ENCODE measurements around the gene MAPK7. TPM values are rescaled to one million over a fixed set of nuclear protein-coding genes. Genes with fewer than 3 reads are reported as not detected.

The MAPK7 gene
- total RNA-seq, 4 donors from 2014 or later: 11.4 to 24.3 (median 17.1) TPM

DNA sequence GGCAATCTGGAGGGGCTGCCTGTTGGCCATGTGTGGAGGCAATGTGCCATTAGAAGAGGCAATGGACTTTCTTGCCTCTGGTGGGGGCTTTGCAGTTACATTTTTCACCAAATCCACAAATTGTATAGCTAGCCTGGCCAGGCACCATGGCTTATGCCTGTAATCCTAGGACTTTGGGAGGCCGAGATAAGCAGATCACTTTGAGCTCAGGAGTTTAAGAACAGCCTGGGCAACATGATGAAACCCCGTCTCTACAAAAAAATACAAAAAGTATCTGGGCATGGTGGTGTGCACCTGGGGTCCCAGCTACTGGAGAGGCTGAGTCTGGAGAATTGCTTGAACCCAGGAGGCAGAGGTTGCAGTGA is 30.0 kb downstream of the MAPK7 start:
- TF ChIP-seq, protein P1, sequence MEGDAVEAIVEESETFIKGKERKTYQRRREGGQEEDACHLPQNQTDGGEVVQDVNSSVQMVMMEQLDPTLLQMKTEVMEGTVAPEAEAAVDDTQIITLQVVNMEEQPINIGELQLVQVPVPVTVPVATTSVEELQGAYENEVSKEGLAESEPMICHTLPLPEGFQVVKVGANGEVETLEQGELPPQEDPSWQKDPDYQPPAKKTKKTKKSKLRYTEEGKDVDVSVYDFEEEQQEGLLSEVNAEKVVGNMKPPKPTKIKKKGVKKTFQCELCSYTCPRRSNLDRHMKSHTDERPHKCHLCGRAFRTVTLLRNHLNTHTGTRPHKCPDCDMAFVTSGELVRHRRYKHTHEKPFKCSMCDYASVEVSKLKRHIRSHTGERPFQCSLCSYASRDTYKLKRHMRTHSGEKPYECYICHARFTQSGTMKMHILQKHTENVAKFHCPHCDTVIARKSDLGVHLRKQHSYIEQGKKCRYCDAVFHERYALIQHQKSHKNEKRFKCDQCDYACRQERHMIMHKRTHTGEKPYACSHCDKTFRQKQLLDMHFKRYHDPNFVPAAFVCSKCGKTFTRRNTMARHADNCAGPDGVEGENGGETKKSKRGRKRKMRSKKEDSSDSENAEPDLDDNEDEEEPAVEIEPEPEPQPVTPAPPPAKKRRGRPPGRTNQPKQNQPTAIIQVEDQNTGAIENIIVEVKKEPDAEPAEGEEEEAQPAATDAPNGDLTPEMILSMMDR (IDR thresholded peaks at IDR 0.05; ENCODE audit: low read depth): no peak

DNA sequence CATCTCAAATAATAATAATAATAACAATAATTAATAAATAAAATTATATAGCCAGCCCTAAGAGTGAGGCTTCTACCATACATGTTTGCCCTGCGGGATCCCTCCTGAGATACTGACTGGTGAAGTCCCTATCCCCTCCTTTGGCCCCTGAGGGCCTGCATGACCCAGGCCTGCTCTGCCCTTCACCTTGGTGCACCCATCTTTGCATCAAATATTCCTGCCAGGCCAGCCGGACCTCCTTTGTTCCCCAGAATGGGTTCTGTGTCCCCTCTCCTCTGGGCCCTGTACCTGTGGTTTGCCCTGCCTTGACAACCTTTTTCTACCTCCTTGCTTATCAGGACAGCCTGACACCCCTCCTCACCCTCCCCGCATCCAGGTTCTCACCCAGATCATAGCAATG is 30.8 kb downstream of the MAPK7 start:
- TF ChIP-seq, protein P1 (IDR thresholded peaks at IDR 0.05; ENCODE audit: low read depth): no peak

DNA sequence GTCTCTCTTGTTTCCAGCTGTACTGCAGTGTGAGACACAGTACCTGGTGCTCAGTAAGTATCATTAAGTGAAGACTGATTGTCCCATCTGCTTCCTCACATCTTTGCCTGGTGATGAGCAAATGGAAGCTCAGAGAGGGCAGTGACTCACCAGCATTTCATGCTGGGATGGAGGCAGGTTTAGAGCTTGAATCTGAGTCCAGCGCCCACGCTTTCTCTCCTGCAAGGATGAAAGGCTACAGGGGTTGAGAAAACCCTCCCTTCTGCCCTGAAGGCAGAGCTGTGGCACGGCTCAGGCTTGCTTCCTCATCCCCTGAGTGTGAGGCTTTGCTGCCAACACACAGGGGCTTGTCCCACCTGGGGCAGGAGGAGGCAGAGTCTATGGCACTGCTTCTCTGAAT is 31.2 kb downstream of the MAPK7 start:
- TF ChIP-seq, protein P1 (IDR thresholded peaks at IDR 0.05; ENCODE audit: low read depth): no peak

DNA sequence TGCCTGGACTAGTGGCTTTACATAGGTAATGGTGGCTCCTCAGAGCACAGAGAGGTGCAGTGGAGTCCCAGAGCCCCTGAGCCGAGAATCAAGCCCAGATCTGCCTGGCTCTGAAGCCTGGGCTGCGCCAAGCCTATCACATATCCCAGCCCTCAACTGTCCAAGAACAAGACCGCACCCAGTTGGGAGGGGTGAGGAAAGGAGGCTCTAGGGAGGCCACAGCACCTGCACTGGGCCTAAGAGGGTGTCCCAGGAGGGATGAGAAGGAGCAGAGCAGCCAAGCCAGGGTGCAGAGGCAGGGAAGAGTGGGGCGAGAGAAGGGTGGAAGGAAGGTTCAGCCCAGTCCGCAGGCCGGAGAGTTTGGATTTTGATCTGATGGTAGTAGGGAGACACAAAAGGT is 31.8 kb downstream of the MAPK7 start:
- TF ChIP-seq, protein P1 (IDR thresholded peaks at IDR 0.05; ENCODE audit: low read depth): no peak

DNA sequence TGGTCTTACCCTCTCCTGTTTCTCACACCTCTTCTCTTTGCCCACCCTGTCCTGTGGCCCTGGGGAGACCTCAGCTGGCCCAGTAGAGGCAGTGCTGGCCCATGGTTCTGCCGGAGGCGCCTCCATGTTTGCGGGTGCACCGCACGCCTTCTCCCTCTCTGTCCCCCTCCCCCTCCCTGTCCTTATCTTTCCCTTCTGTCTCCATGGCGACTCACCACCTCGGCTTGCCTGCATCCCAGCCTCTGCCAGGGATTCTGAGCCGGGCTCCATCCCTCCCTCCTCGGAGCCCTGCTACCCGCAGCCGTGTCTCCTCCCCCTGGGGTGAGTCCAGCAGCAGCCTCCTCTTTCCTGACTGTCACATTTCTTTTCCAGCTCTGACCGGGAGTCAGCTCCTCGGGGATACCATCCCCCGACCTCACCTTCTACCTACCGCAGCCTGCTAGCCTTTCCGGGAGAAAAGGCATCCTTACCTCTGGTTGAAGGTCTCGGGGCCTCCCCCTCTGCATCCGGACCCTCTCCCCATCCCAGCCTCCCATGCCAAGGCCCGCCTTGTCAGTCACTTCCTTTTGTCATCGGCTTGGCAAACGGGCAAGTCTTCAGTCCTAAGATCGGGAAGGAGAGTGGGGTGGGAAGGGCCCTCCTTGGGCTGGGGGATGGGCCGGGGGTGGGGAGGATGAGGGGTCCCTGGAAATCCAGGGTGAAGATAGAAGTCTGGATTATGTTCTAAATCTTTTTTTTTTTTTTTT is 32.8 kb downstream of the MAPK7 start, which contains the start of gene RNF112:
RNF112 (plus strand) TSS at position 358 of the 746 bp plus-strand sequence; CDS start at position 535, 177 bp downstream.
- TF ChIP-seq, protein P1 (IDR thresholded peaks at IDR 0.05; ENCODE audit: low read depth): no peak

DNA sequence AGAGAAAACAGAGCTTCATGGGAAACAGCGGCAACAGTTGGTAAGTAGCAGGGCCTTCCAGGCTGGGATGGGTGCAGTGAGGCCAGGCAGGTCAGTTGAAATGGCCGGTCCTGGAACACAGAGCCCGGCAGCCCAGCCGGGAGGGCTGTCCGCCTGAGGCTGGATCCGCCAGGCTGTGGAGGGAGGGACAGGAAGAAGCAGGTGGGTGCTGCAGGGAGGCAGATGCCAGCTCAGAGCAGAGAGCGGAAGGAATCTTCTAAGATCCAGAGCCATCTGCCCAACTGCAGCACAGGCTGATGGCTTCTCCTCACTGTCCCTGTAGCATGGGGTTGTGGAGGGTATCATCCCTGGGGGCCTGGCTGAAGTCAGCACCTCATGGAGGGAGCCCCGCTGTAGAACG is 33.3 kb downstream of the MAPK7 start:
- TF ChIP-seq, protein P1 (IDR thresholded peaks at IDR 0.05; ENCODE audit: low read depth): no peak

DNA sequence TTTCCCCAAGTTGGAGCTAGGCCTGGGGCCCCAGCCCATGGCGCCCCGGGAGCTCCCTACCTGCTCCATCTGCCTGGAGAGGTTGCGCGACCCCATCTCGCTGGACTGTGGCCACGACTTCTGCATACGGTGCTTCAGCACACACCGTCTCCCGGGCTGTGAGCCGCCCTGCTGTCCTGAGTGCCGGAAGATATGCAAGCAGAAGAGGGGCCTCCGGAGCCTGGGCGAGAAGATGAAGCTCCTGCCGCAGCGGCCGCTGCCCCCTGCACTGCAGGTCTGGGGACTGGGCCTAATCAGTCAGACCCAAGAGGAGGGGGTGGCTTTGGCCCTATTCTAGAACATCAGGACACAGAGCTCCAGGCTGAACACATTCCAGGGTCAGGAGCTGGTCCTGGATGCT is 34.2 kb downstream of the MAPK7 start:
- TF ChIP-seq, protein P1 (IDR thresholded peaks at IDR 0.05; ENCODE audit: low read depth): no peak

Measured in subcutaneous adipose tissue (tissue), 4 donors.